Hepatocyte (in vitro differentiated cells): Measurements from ENCODE around the gene CLDN11. TPM values are rescaled to one million over a fixed set of nuclear protein-coding genes. Genes with fewer than 3 reads are reported as not detected.

Source experiments
- DNase-seq: peaks from one replicate; pipeline ENCODE4 v3.0.0-alpha.2; 2016; ENCODE audit warnings: low spot score
- H2AFZ ChIP-seq: fragments of 200-600 bp; sonication (generic); 2 replicates; pipeline ENCODE4 v1.6.0; 2016; ENCODE audit warnings: antibody characterized with exemption, mild to moderate bottlenecking
- H3K27ac ChIP-seq: fragments of 200-600 bp; sonication (generic); 2 replicates; pipeline ENCODE4 v1.5.1; 2016; ENCODE audit warnings: mild to moderate bottlenecking
- H3K27me3 ChIP-seq: fragments of 200-600 bp; sonication (generic); 2 replicates; pipeline ENCODE4 v1.6.1; 2016
- H3K36me3 ChIP-seq: fragments of 200-600 bp; sonication (generic); replicated peaks from 2 replicates; pipeline ENCODE4 v1.5.1; 2016; ENCODE audit warnings: low read depth; ENCODE audit not compliant: insufficient read depth
- H3K4me1 ChIP-seq: fragments of 200-600 bp; sonication (generic); 2 replicates; pipeline ENCODE4 v1.5.1; 2016; ENCODE audit warnings: mild to moderate bottlenecking, moderate library complexity; ENCODE audit not compliant: insufficient read depth
- H3K4me2 ChIP-seq: fragments of 200-600 bp; sonication (generic); 2 replicates; pipeline ENCODE4 v1.6.0; 2016
- H3K4me3 ChIP-seq: fragments of 200-600 bp; sonication (generic); 2 replicates; pipeline ENCODE4 v1.5.1; 2016; ENCODE audit warnings: mild to moderate bottlenecking
- H3K79me2 ChIP-seq: fragments of 200-600 bp; sonication (generic); 2 replicates; pipeline ENCODE4 v1.6.0; 2017; ENCODE audit warnings: mild to moderate bottlenecking
- H3K9me2 ChIP-seq: fragments of 200-600 bp; sonication (generic); replicated peaks from 2 replicates; pipeline ENCODE4 v1.6.0; 2017; ENCODE audit warnings: mild to moderate bottlenecking; ENCODE audit not compliant: insufficient read depth
- H3K9me3 ChIP-seq: fragments of 200-600 bp; sonication (generic); 2 replicates; pipeline ENCODE4 v1.5.1; 2016; ENCODE audit warnings: low read depth, mild to moderate bottlenecking
- H4K20me1 ChIP-seq: fragments of 200-600 bp; sonication (generic); 2 replicates; pipeline ENCODE4 v1.6.0; 2016; ENCODE audit warnings: mild to moderate bottlenecking; ENCODE audit not compliant: insufficient read depth, poor library complexity, severe bottlenecking
- EZH2 ChIP-seq: fragments of 200-600 bp; sonication (generic); IDR thresholded peaks from 2 replicates; pipeline ENCODE4 v1.6.1; 2016; ENCODE audit warnings: antibody characterized with exemption, mild to moderate bottlenecking, borderline replicate concordance
- EZH2phosphoT487 ChIP-seq: fragments of 200-600 bp; sonication (generic); IDR thresholded peaks from one replicate; pipeline ENCODE4 v1.6.1; 2018; ENCODE audit warnings: antibody characterized with exemption, mild to moderate bottlenecking, low read depth, moderate library complexity; ENCODE audit not compliant: unreplicated experiment, severe bottlenecking
- WGBS: methylation state at CpG from one replicate; pipeline ENCODE4 v1.1.6; 2016; ENCODE audit warnings: low lambda C conversion rate; ENCODE audit errors: missing lambda C conversion rate; 5-methylcytosine and 5-hydroxymethylcytosine counted together
- polyA plus RNA-seq: library from polyadenylated mRNA; unstranded; fragments of >200 nt; fragmentation: Nextera tagmentation; extraction: Ambion mirVana; gene quantifications from 2 replicates; pipeline ENCODE4 v1.2.1, GENCODE V29; 2016
- total RNA-seq: library from RNA; depleted of rRNA; stranded (reverse); fragments of >200 nt; gene quantifications from 2 replicates; pipeline ENCODE4 v1.2.3, GENCODE V29; 2014
- TF ChIP-seq, protein P1 (sequence below): fragments of 200-600 bp; sonication (generic); IDR thresholded peaks from 2 replicates; pipeline ENCODE4 v1.5.1; 2016; ENCODE audit warnings: antibody characterized with exemption, mild to moderate bottlenecking; ENCODE audit not compliant: poor library complexity

The CLDN11 gene
- total and polyA plus RNA-seq, 2 experiments from 2014 or later: 7.7 to 29.5 TPM

DNA sequence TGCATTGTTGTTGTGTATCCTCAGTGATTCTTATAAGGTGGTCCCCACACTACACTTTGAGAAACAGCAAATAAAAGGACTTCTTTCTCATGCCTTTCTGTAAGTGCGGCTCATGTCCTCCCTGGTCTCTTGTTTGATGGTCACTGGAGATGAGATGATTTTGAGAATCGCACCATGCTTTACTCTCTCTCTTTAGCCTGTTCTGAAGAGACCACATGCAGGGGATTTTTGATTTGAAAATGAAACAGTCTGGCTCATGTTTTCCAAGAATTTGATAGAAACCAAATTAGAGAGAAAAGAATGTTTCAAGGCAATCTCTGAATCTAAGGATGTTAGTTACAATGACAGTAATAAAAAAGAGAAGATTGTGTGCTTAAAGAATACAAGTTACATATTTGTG is 18.0 kb downstream of the CLDN11 start:
- no peak for TF ChIP-seq EZH2phosphoT487
- TF ChIP-seq, protein P1, sequence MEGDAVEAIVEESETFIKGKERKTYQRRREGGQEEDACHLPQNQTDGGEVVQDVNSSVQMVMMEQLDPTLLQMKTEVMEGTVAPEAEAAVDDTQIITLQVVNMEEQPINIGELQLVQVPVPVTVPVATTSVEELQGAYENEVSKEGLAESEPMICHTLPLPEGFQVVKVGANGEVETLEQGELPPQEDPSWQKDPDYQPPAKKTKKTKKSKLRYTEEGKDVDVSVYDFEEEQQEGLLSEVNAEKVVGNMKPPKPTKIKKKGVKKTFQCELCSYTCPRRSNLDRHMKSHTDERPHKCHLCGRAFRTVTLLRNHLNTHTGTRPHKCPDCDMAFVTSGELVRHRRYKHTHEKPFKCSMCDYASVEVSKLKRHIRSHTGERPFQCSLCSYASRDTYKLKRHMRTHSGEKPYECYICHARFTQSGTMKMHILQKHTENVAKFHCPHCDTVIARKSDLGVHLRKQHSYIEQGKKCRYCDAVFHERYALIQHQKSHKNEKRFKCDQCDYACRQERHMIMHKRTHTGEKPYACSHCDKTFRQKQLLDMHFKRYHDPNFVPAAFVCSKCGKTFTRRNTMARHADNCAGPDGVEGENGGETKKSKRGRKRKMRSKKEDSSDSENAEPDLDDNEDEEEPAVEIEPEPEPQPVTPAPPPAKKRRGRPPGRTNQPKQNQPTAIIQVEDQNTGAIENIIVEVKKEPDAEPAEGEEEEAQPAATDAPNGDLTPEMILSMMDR: no peak
- TF ChIP-seq EZH2: no peak
- Histone ChIP-seq H2AFZ (no peak overlapping the region), H3K36me3 (no peaks in the 10 kb centered on the region), H3K4me2 (no peak overlapping the region), H3K27ac (no peak overlapping the region), H3K27me3 (no peaks in the 10 kb centered on the region), H3K9me3 (no peaks in the 10 kb centered on the region), H3K9me2 (no peaks in the 10 kb centered on the region), H3K79me2 (no peaks in the 10 kb centered on the region), H4K20me1 (no peaks in the 10 kb centered on the region), H3K4me3 (no peak overlapping the region), H3K4me1 (no peaks in the 10 kb centered on the region)
- DNase-seq: no peak
- WGBS: 91% methylated on average over 2 of the region's 2 CpGs

DNA sequence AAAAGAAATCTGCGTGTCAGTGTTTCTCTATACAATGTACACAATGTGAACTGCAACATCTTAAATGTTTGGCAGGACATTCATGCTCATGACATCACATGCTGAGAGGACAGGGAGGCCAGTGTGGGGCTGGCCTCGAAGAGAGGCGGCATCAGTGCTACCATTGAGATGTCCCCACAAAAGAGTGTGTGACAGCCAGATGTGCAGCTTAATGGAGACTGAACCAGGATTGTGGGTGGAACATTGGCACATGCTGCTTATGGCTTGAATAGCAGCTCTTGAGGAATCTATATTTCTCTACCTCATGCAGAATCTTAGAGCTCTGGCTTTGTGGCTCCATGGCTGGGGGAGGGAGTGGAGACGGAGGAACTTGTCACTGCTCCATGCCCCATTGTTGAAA is 18.5 kb downstream of the CLDN11 start:
- H3K4me1 ChIP-seq: no peaks in the 10 kb centered on the region
- H3K27me3 ChIP-seq: no peaks in the 10 kb centered on the region
- H3K4me2 ChIP-seq: no peak overlapping the region
- no peak for TF ChIP-seq EZH2phosphoT487
- no peak for TF ChIP-seq EZH2
- TF ChIP-seq, protein P1: no peak
- H4K20me1 ChIP-seq: no peaks in the 10 kb centered on the region
- no peak for DNase-seq
- H3K27ac ChIP-seq: no peak overlapping the region
- H3K79me2 ChIP-seq: no peaks in the 10 kb centered on the region
- no peaks in the 10 kb centered on the region for H3K9me3 ChIP-seq
- WGBS: 89% methylated on average over 4 of the region's 4 CpGs
- H3K4me3 ChIP-seq: no peak overlapping the region
- no peaks in the 10 kb centered on the region for H3K9me2 ChIP-seq
- no peaks in the 10 kb centered on the region for H3K36me3 ChIP-seq
- no peak overlapping the region for H2AFZ ChIP-seq

DNA sequence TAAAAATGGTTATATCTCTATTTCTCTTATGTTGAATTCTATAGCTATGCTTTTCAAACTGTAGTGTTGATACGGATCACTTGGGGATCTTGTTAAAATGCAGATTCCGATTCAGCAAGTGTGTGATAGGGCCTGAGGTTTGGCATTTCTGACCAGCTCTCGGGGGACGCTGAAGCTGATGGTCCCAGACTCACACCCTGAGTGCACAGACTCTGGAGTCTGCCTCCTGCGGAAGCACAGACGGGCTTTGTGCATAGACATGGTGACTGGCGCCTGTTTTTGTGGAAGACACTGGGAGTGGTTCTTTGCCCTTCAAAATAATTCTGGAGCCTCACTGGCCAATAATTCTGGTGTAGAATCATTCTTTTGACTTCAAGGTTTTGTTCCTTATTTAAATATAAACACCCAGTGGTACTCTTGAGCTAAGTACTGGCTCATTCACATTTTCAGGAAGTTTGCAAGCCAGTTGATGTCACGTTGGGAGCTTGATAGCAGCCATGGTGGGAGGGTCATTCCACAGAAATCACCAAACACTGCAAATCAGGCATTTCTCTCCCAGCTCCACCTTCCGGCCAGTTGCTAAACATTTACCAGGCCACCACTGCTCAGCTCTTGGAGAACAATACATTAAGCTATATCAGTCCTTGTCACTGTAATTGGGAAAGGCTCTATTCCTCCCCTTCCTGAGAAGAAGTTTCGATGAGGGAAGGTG is 19.2 kb downstream of the CLDN11 start:
- Histone ChIP-seq H3K9me2 (no peaks in the 10 kb centered on the region), H2AFZ (no peak overlapping the region), H3K27ac (no peak overlapping the region), H3K36me3 (no peaks in the 10 kb centered on the region), H3K79me2 (no peaks in the 10 kb centered on the region), H3K4me3 (no peak overlapping the region), H3K27me3 (no peaks in the 10 kb centered on the region), H3K4me1 (no peaks in the 10 kb centered on the region), H3K4me2 (no peak overlapping the region), H3K9me3 (no peaks in the 10 kb centered on the region), H4K20me1 (no peaks in the 10 kb centered on the region)
- 75% methylated on average over 10 of the region's 10 CpGs for WGBS
- TF ChIP-seq EZH2phosphoT487: no peak
- TF ChIP-seq, protein P1: no peak
- TF ChIP-seq EZH2: no peak
- no peak for DNase-seq

DNA sequence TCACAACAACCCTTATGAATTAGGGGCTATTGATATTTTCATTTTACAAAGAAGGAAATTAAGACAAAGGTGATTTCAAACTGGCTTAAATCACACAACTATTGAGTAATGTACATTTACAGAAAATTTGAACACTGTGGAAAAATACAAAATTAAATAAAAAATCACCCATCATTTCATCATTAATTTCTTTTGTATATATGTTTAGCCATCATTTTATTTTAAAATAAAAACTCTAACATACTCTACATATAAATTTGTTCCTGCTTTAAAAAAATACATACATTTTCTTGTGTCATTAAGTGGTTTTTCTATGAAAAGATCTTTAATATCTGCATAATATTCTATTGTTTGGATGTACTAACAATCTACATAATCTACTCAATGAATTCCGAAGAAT is 20.2 kb downstream of the CLDN11 start:
- Histone ChIP-seq H3K27ac (no peak overlapping the region), H3K79me2 (no peaks in the 10 kb centered on the region), H3K27me3 (no peaks in the 10 kb centered on the region), H3K4me3 (no peak overlapping the region), H3K4me2 (no peak overlapping the region), H3K4me1 (no peaks in the 10 kb centered on the region), H3K9me2 (no peaks in the 10 kb centered on the region), H2AFZ (no peak overlapping the region), H3K36me3 (no peaks in the 10 kb centered on the region), H3K9me3 (no peaks in the 10 kb centered on the region), H4K20me1 (no peaks in the 10 kb centered on the region)
- WGBS: 93% methylated on average over 1 of the region's 1 CpG
- no peak for DNase-seq
- TF ChIP-seq, protein P1: no peak
- no peak for TF ChIP-seq EZH2
- TF ChIP-seq EZH2phosphoT487: no peak
